ENCODE measurements around the gene PLA2G12B.
"Not testable (repeated sequence)": the region's sequence is repeated elsewhere in the genome, so short reads cannot be mapped to it uniquely, and the experiment has no call there.

PLA2G12B gene

GRCh38 chr10:72954596-72955554 lies at the start of gene PLA2G12B:
Gene PLA2G12B (minus strand): TSS chr10:72954806. CDS start chr10:72954685, 121 bp downstream.
- DNase-seq (ENCODE audit: low read depth, low spot score) = no peak

GRCh38 chr10:73003822-73004221 lies 49.2 kb upstream of the PLA2G12B start:
- DNase-seq (ENCODE audit: low read depth, low spot score) = no peak

DNA sequence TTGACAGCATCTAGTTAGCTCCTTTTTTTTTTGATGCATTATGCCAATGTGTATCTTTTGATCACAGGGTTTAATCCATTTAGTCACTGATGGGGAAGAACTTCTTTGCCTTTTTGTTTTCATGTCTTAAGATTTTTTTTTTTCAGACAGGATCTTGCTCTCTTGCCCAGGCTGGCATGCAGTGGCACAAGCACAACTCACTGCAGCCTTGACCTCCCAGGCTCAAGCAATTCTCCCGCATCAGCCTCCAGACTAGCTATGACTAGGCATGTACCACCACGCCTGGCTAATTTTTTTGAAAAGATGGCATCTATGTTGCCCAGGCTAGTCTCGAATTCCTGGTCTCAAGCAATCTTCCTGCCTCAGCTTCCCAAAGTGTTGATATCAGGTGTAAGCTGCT lies 46.4 kb upstream of the PLA2G12B start:
- DNase-seq (ENCODE audit: low read depth, low spot score) = no peak

DNA sequence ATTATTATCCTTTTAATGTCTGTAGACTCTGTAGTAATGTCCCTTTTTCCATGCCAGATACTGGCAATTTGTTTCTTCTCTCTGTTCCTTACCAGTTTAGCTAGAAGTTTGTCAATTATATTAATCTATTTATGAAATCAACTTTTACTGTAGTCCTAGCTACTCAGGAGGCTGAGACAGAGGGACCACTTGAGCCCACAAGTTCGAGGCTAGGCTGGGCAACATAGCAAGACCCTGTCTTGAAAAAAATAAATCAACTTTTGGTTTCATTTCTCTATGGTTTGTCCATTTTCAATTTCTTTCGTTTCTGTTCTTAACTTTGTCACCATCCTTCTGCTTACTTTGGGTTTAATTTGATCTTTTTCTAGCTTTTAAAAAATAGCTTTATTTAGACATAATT lies 42.5 kb upstream of the PLA2G12B start:
- DNase-seq (ENCODE audit: low read depth, low spot score) = no peak

- DNase-seq (ENCODE audit: low read depth, low spot score) = not testable (repeated sequence)
These were observed 40.9 kb upstream of the PLA2G12B start for GRCh38 chr10:72995459-72995858.

DNA sequence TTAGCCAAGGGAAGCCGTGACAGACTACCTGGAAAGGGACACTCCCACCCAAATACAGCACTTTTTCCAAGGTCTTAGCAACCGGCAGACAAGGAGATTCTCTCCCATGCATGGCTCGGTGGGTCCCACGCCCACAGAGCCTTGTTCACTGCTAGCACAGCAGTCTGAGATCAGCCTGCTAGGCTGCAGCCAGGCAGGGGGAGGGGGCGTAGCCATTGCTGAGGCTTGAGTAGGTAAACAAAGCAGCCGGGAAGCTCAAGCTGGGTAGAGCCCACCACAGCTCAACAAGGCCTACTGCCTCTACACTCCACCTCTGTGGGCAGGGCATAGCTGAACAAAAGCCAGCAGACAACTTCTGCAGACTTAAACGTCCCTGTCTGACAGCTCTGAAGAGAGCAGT lies 35.2 kb upstream of the PLA2G12B start:
- not testable (repeated sequence) for DNase-seq (ENCODE audit: low read depth, low spot score)

DNA sequence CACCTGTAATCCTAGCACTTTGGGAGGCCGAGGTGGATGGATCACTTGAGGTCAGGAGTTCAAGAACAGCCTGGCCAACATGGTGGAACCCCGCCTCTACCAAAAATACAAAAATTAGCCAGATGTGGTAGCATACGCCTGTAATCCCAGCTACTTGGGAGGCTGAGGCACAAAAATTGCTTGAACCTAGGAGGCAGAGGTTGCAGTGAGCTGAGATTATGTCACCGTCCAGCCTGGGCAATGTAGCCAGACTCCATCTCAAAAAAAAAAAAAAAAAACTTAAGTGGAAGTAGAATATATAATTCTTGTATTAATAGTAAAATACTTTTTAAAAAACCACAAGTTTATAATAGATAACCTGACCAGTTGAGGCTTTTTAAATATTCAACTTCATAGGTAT lies 30.0 kb upstream of the PLA2G12B start:
- DNase-seq (ENCODE audit: low read depth, low spot score) = not testable (repeated sequence)

GRCh38 chr10:72981882-72982529 lies 27.4 kb upstream of the PLA2G12B start:
- no peak for DNase-seq (ENCODE audit: low read depth, low spot score)

GRCh38 chr10:72981028-72981881 lies 26.6 kb upstream of the PLA2G12B start:
- no peak for DNase-seq (ENCODE audit: low read depth, low spot score)

DNA sequence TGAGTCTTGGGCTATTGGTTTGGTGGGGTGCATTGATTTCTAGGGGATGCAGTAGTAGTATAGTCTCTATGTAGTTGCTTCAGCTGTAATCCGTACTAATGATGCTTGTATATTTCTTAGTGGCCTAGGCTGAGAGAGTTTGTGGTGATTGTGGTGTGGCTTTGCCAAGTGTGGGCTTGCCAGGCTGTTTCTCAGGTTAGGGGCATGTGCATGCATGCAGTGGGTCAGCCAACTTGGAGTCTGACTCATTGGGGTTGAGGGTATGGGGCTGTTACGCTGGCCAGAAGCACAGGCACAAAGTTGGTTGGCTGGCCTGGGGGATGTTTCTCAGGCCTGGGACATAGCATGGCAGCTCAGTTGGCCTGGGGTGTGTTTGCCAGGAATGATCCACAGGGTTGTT lies 25.7 kb upstream of the PLA2G12B start:
- no peak for DNase-seq (ENCODE audit: low read depth, low spot score)

- no peak for DNase-seq (ENCODE audit: low read depth, low spot score)
These were observed 25.1 kb upstream of the PLA2G12B start for GRCh38 chr10:72979709-72980108.

- DNase-seq (ENCODE audit: low read depth, low spot score) = no peak
These were observed 22.3 kb upstream of the PLA2G12B start for GRCh38 chr10:72976886-72977285.

DNA sequence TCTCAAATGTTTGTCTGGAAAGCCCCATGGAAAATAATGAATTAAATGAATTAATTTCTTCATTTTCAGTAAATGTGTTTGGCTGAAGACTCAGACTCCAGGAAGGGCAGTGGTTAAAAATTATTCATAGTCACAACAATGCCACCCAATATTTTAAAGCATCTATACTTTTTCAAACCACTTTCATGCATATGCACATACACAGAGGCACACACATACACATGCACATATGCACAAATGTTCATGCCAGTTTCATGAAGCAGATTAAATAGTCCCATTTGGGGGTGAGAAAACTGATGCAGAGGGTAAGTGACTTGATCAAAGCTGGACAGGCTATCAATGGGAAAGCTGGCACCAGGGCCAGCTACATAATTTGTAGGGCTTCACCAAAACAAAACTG lies 1.4 kb upstream of the PLA2G12B start:
- DNase-seq (ENCODE audit: low read depth, low spot score) = no peak

DNA sequence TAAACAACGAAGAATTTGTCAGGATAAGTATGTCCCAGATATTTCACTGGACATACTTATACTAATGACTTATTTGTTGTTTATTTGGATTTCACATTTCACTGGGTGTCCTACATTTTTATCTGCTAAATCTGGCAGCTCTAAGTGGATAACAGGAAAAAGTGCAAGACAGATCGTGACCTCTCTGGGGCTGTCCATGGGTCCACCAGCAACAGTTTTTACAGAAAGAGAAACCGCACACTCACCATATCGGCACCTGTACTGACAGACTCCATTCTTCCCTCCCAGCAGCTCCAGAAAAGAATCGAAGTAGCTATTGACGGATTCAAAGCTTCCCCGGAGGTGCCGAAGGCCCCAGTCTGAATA lies 393 bp downstream of the PLA2G12B start:
- DNase-seq (ENCODE audit: low read depth, low spot score) = no peak

GRCh38 chr10:72953687-72954086 lies 919 bp downstream of the PLA2G12B start:
- DNase-seq (ENCODE audit: low read depth, low spot score) = no peak

DNA sequence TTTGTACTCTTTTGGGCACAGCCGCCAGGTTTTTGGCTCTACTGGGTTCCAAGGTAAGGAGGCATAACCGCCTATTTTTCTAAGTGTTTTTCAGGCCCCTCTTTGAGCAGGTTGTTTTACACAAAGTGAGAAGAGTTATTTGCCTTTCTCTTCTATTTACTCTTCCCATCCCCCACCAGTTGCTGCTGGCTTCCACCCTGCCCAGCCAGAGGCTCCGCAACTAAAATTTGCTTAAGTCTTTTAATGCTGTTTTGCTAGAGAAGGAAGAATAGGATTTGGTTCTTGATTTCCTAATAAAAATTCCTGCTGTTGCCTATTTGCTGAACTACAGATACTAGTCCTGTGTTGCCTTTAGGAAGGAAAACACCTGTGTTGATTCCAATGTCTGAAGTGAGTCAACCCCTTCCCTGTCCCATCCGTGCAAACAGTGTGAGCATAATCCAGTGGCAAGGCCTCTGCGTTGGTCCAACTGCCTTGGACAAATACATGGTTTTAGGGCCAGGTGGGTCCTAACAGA lies 1.9 kb downstream of the PLA2G12B start:
- no peak for DNase-seq (ENCODE audit: low read depth, low spot score)

DNA sequence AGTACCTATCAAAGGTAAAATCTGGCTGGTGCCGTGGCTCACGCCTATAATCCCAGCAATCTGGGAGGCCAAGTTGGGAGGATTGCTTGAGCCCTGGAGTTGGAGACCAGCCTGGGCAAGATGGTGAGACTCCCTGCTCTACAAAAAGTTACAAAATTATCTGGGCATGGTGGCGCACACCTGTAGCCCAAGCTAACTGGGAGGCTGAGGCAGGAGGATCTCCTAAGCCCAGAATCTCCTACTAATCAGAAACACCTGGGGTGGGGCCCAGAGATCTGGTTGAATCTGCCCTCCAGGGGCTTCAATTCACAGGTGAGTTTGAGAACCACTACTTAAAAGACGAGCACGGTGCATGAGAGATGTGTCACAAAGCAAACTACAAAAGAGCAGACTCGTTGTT lies 2.4 kb downstream of the PLA2G12B start:
- DNase-seq (ENCODE audit: low read depth, low spot score) = no peak

GRCh38 chr10:72951760-72952159 lies 2.8 kb downstream of the PLA2G12B start:
- no peak for DNase-seq (ENCODE audit: low read depth, low spot score)

- no peak for DNase-seq (ENCODE audit: low read depth, low spot score)
These were observed 5.8 kb downstream of the PLA2G12B start for GRCh38 chr10:72948762-72949161.

DNA sequence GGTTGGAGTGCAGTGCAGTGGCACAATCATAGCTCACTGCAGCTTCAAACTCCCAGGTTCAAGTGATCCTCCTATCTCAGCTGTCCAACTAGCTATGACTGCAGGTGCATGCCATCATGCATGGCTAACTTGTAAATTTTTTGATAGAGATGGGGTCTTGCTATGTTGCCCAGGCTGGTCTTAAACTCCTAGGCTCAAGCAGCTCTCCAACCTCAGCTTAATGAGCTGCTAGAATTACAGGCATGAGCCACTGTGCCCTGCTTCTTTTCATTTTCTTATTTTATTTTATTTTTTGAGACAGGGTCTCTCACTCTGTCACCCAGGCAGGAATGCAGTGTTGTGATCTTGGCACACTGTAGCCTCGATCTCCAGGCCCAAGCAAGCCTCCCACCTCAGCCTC lies 7.6 kb downstream of the PLA2G12B start:
- DNase-seq (ENCODE audit: low read depth, low spot score) = no peak

DNA sequence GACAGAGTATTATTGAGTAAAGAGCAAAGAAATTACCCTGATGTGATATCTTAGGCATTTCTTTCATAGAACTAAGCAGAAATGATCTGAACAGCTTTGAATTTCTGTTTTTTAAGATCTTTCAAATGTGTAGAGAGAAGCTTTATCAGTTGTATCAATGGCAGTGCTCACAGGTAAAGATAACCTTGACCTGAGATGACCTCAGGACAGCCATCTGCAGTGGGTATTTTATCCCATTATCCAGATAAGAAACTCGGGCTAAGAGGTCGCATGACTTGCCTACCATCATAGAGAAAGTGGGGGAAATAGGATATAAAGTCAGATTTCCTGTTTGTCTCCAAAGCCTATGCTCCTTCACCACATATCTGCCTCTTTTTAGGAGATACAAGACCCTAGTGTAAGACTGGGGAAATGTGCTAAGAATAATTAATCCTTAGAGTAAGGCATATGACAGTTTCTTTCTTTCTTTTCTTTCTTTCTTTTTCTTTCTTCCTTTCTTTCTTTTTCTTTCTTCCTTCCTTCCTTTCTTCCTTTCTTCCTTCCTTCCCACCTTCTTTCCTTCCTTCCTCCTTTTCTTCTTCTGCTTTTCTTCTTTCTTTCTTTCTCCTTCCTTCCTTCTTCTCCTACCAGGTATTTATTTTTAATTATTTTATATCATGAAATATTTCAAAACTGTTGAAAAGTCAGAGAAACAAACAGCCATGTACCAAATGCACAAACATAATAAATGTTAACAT lies 10.9 kb downstream of the PLA2G12B start:
- no peak for DNase-seq (ENCODE audit: low read depth, low spot score)

Measured in brain pericyte (primary cell).